Daoy (cell line): ENCODE measurements around the gene HNMT. TPM values are rescaled to one million over a fixed set of nuclear protein-coding genes. Genes with fewer than 3 reads are reported as not detected.

Experiments used
- DNase-seq: peaks from one replicate; pipeline ENCODE4 v3.0.0-alpha.2; 2015; ENCODE audit warnings: low read depth
- total RNA-seq: library from RNA; depleted of rRNA; stranded (reverse); fragments of >200 nt; shearing (Covaris generic); gene quantifications from 2 replicates; pipeline ENCODE4 v1.2.3, GENCODE V29; 2014

HNMT gene
- total RNA-seq, 1 experiment from 2014 or later = 7.1 TPM

- DNase-seq = no peak
Observed at GRCh38 chr2:138012082-138012481, 47.8 kb downstream of the HNMT start.

GRCh38 chr2:138012968-138013367, 48.7 kb downstream of the HNMT start:
- no peak for DNase-seq

- no peak for DNase-seq
Observed at GRCh38 chr2:138013639-138014038, 49.4 kb downstream of the HNMT start.

- DNase-seq = no peak
Observed at GRCh38 chr2:138015494-138015893, 51.2 kb downstream of the HNMT start.

GRCh38 chr2:138016351-138017087, 52.2 kb downstream of the HNMT start:
- DNase-seq = no peak

- no peak for DNase-seq
Observed at GRCh38 chr2:138017824-138018223, 53.6 kb downstream of the HNMT start.

- no peak for DNase-seq
Observed at GRCh38 chr2:138018866-138019688, 54.8 kb downstream of the HNMT start.

- DNase-seq = no peak
Observed at GRCh38 chr2:138020432-138020831, 56.2 kb downstream of the HNMT start.

GRCh38 chr2:138021154-138021553, 56.9 kb downstream of the HNMT start:
- DNase-seq = no peak

GRCh38 chr2:138023298-138023697, 59.0 kb downstream of the HNMT start:
- DNase-seq = no peak

- no peak for DNase-seq
Observed at GRCh38 chr2:138023976-138024375, 59.7 kb downstream of the HNMT start.

GRCh38 chr2:138026111-138027020, 62.1 kb downstream of the HNMT start:
- DNase-seq = no peak

GRCh38 chr2:138028538-138028937, 64.3 kb downstream of the HNMT start:
- DNase-seq = peak; percentile 5

GRCh38 chr2:138029276-138029675, 65.0 kb downstream of the HNMT start:
- DNase-seq = no peak

- peak; percentile 48 for DNase-seq
Observed at GRCh38 chr2:138030459-138030858, 66.2 kb downstream of the HNMT start.

- DNase-seq = no peak
Observed at GRCh38 chr2:138032334-138032733, 68.1 kb downstream of the HNMT start.

GRCh38 chr2:138034536-138034935, 70.3 kb downstream of the HNMT start:
- DNase-seq = no peak

- DNase-seq = no peak
Observed at GRCh38 chr2:138035608-138036217, 71.4 kb downstream of the HNMT start.

- DNase-seq = no peak
Observed at GRCh38 chr2:138036522-138036921, 72.2 kb downstream of the HNMT start.

GRCh38 chr2:138037090-138037489, 72.8 kb downstream of the HNMT start:
- no peak for DNase-seq

- no peak for DNase-seq
Observed at GRCh38 chr2:138040616-138041015, 76.3 kb downstream of the HNMT start.

GRCh38 chr2:138042311-138042710, 78.0 kb downstream of the HNMT start:
- no peak for DNase-seq
